MCF 10A (cell line): ENCODE measurements around the gene SMOC2. TPM values are rescaled to one million over a fixed set of nuclear protein-coding genes. Genes with fewer than 3 reads are reported as not detected.

Experiments used
- BruUV-seq: library from RNA; stranded (reverse); fragments of 400-500 nt; replicated peaks from 2 replicates; lab custom pipeline; 2021; lab: Mats Ljungman, UMichigan
- CTCF ChIA-PET: fragments of 300-600 bp; sonication (Branson Sonifier 250); formaldehyde crosslinking; extraction: SDS; loops from one replicate; lab custom pipeline; 2021; ENCODE audit warnings: antibody characterized with exemption, inconsistent platforms; lab: Yijun Ruan, JAX
- POLR2A ChIA-PET: fragments of 300-600, 350-650 bp; sonication (Branson Sonifier 250); formaldehyde crosslinking; extraction: SDS; loops from one replicate; lab custom pipeline; 2020; ENCODE audit warnings: antibody characterized with exemption, inconsistent platforms; lab: Yijun Ruan, JAX
- DNase-seq: peaks from one replicate; pipeline ENCODE4 v3.0.0-alpha.2; 2018; ENCODE audit not compliant: unreplicated experiment
- H3K27ac Mint-ChIP-seq: one replicate; pipeline ENCODE4 v1.8.0; 2022; ENCODE audit warnings: mild to moderate bottlenecking, low read depth, mixed read lengths; ENCODE audit not compliant: unreplicated experiment
- H3K27me3 Mint-ChIP-seq: one replicate; pipeline ENCODE4 v1.8.0; 2022; ENCODE audit warnings: mixed read lengths; ENCODE audit not compliant: insufficient read depth, unreplicated experiment
- H3K36me3 Mint-ChIP-seq: one replicate; pipeline ENCODE4 v1.8.0; 2022; ENCODE audit warnings: mild to moderate bottlenecking, moderate library complexity, mixed read lengths; ENCODE audit not compliant: insufficient read depth, unreplicated experiment
- H3K4me1 Mint-ChIP-seq: one replicate; pipeline ENCODE4 v1.8.0; 2022; ENCODE audit warnings: mixed read lengths; ENCODE audit not compliant: insufficient read depth, unreplicated experiment
- H3K4me3 Mint-ChIP-seq: one replicate; pipeline ENCODE4 v1.8.0; 2022; ENCODE audit warnings: mild to moderate bottlenecking, moderate library complexity, mixed read lengths; ENCODE audit not compliant: unreplicated experiment
- H3K9me3 Mint-ChIP-seq: one replicate; pipeline ENCODE4 v1.8.0; 2022; ENCODE audit warnings: mixed read lengths; ENCODE audit not compliant: unreplicated experiment
- intact Hi-C: fragments of 100-400 bp; cut with micrococcal nuclease; formaldehyde crosslinking; loops from 2 replicates; pipeline ENCODE4 v1.14.1; 2022
- total RNA-seq: library from RNA; stranded (reverse); gene quantifications from 2 replicates; pipeline ENCODE4 v1.2.3, GENCODE V29; 2022
- TF ChIP-seq, protein P1 (sequence below): fragments of 200-600 bp; IDR thresholded peaks from one replicate; pipeline ENCODE4 v1.8.0; 2022; ENCODE audit warnings: antibody characterized with exemption, mild to moderate bottlenecking; ENCODE audit not compliant: unreplicated experiment

The SMOC2 gene
- total RNA-seq, 1 experiment from 2014 or later, result not detected

DNA sequence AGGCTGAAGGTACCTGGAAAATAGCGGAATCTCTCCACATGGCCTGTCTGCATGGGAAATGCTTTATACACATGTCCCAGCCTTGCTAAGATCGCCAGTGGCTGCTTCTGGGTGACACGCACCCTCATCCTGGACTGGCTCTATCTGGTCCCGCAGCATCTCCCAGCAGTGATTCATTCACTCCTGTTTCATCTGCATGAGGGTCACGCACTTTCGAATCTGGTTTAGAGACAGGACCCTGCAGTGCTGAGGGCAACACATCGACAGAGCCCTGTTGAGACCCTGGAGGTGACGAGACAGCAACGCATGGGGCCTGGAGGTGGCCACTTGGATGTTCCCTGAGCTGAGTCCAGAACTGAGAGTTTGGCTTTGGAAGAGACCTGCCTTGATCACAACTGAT lies 136.5 kb downstream of the SMOC2 start:
- Mint-ChIP-seq H3K4me1 (no peaks in the 10 kb centered on the region), H3K36me3 (no peaks in the 10 kb centered on the region), H3K4me3 (no peak overlapping the region), H3K27ac (no peak overlapping the region), H3K27me3 (peaks cover 68% of the 10 kb centered on the region), H3K9me3 (no peaks in the 10 kb centered on the region)
- intact Hi-C loops, result no loop called here
- no peak for DNase-seq
- TF ChIP-seq, protein P1, sequence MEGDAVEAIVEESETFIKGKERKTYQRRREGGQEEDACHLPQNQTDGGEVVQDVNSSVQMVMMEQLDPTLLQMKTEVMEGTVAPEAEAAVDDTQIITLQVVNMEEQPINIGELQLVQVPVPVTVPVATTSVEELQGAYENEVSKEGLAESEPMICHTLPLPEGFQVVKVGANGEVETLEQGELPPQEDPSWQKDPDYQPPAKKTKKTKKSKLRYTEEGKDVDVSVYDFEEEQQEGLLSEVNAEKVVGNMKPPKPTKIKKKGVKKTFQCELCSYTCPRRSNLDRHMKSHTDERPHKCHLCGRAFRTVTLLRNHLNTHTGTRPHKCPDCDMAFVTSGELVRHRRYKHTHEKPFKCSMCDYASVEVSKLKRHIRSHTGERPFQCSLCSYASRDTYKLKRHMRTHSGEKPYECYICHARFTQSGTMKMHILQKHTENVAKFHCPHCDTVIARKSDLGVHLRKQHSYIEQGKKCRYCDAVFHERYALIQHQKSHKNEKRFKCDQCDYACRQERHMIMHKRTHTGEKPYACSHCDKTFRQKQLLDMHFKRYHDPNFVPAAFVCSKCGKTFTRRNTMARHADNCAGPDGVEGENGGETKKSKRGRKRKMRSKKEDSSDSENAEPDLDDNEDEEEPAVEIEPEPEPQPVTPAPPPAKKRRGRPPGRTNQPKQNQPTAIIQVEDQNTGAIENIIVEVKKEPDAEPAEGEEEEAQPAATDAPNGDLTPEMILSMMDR, result no peak
- POLR2A ChIA-PET, result interaction anchor here (0.6 kb wide), 1 partner anchor 202 kb away, joined by 3 read pairs; no protein-coding TSS in a partner anchor
- no TSS peak for BruUV-seq
- CTCF ChIA-PET, result no interaction called here

DNA sequence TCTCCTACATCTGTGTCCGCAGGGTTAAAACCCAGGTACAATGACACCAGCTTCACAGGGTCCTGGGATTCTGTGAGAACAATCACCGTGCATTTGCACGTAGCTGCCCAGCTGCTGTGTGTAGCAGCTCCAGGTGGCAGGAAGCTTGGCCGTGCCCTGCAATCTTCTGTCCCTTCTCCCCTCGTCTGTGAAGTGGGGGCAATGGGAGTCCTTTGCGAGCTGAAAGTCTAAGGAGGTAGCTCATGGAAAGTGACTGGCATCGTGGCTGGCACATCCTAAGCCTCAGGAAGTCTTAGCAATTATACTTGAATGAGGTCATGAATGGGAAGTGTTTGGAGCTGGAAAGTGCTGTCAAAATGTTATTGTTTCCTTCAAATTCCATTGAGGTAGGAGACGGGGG lies 137.1 kb downstream of the SMOC2 start:
- no peak overlapping the region for H3K27ac Mint-ChIP-seq
- CTCF ChIA-PET, result no interaction called here
- peaks cover under 1% of the 10 kb centered on the region for H3K36me3 Mint-ChIP-seq
- no TSS peak for BruUV-seq
- POLR2A ChIA-PET, result interaction anchor here (0.6 kb wide), 1 partner anchor 203 kb away, joined by 3 read pairs; no protein-coding TSS in a partner anchor
- peaks cover 73% of the 10 kb centered on the region for H3K27me3 Mint-ChIP-seq
- H3K4me1 Mint-ChIP-seq, result no peaks in the 10 kb centered on the region
- H3K4me3 Mint-ChIP-seq, result no peak overlapping the region
- no peaks in the 10 kb centered on the region for H3K9me3 Mint-ChIP-seq
- intact Hi-C loops, result no loop called here
- DNase-seq, result no peak
- TF ChIP-seq, protein P1, result no peak

DNA sequence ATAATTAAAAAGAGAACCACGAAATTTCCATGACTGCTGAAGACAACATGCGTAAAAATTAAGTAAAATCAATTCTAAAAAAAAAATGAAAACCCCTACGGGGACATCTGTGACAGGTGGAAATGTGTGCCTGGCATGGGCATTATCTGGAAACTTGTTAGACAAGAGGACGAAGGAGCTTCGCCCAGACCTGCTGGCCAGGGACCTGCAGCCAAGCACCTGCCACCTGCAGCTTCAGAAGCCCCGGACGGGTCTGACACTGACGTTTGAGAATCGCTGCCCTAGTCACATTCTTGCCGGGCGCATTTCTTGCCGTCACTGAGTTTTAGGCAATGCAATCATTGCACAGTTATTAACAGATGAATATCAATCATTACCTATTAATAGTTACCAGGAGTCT lies 140.3 kb downstream of the SMOC2 start:
- no peak overlapping the region for H3K27ac Mint-ChIP-seq
- TF ChIP-seq, protein P1, result no peak
- CTCF ChIA-PET, result no interaction called here
- POLR2A ChIA-PET, result no interaction called here
- H3K9me3 Mint-ChIP-seq, result no peaks in the 10 kb centered on the region
- H3K36me3 Mint-ChIP-seq, result peaks cover 5% of the 10 kb centered on the region
- no peaks in the 10 kb centered on the region for H3K4me1 Mint-ChIP-seq
- intact Hi-C loops, result no loop called here
- no peak for DNase-seq
- no peak overlapping the region for H3K4me3 Mint-ChIP-seq
- H3K27me3 Mint-ChIP-seq, result peaks cover 98% of the 10 kb centered on the region
- BruUV-seq, result no TSS peak

DNA sequence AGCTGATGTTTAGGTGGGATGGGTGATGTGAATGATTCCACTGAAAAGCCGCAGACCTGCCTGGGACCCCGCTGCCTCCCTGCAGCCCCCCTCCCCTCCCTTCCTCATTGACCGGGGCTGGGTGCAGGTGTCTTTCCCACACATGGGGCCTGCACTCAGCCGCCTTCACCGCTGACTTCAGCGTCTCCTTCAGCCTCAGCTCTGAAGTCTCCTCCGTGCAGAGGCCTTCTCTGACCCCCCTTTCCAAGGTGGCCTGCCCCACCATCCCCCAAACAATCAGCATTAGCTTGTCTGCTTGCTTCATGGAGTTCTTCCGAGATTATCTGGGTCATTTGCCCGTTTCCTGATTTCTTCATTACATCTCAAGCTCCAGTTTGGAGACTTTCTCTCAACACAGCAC lies 140.7 kb downstream of the SMOC2 start:
- POLR2A ChIA-PET, result no interaction called here
- H3K4me1 Mint-ChIP-seq, result no peaks in the 10 kb centered on the region
- intact Hi-C loops, result no loop called here
- no peaks in the 10 kb centered on the region for H3K9me3 Mint-ChIP-seq
- TF ChIP-seq, protein P1, result no peak
- no peak for DNase-seq
- peaks cover 93% of the 10 kb centered on the region for H3K27me3 Mint-ChIP-seq
- H3K27ac Mint-ChIP-seq, result no peak overlapping the region
- no TSS peak for BruUV-seq
- no peak overlapping the region for H3K4me3 Mint-ChIP-seq
- H3K36me3 Mint-ChIP-seq, result peaks cover 5% of the 10 kb centered on the region
- CTCF ChIA-PET, result interaction anchor here (0.6 to 0.7 kb wide), 2 partner anchors 23 to 172 kb away, joined by 3 read pairs; no protein-coding TSS in a partner anchor
